ENCODE measurements around the gene SCGB1C2.
"Not testable (repeated sequence)": the region's sequence is repeated elsewhere in the genome, so short reads cannot be mapped to it uniquely, and the experiment has no call there.

Gene SCGB1C2

GRCh38 chr17:137166-137807 is at the start of gene SCGB1C2:
Gene SCGB1C2 (plus strand): TSS chr17:137569. CDS start chr17:137591, 22 bp downstream.
- not testable (repeated sequence) for DNase-seq

- not testable (repeated sequence) for DNase-seq
Measured at GRCh38 chr17:113111-113510, 24.3 kb upstream of the SCGB1C2 start.

GRCh38 chr17:118339-118917 is 18.9 kb upstream of the SCGB1C2 start:
- DNase-seq = not testable (repeated sequence)

DNA sequence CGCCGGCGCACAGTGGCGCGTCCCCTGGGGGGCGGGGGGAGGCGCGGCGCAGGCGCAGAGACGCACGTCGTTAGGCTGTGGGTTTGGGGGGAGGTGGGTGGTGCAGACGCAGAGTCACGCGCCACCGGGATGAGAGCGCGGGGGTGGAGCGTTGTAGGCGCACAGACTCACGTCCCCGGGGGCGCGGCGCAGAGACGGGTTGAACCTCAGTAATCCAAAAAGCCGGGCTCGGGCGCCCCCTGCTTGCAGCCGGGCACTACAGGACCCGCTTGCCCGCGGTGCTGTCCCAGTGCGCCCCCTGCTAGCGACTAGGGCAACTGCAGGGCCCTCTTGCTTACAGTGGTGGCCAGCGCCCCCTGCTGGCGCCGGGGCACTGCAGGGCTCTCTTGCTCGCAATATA is 3.4 kb upstream of the SCGB1C2 start:
- DNase-seq = not testable (repeated sequence)

GRCh38 chr17:134332-134785 is 3.0 kb upstream of the SCGB1C2 start:
- peak; percentile 48 for DNase-seq

DNA sequence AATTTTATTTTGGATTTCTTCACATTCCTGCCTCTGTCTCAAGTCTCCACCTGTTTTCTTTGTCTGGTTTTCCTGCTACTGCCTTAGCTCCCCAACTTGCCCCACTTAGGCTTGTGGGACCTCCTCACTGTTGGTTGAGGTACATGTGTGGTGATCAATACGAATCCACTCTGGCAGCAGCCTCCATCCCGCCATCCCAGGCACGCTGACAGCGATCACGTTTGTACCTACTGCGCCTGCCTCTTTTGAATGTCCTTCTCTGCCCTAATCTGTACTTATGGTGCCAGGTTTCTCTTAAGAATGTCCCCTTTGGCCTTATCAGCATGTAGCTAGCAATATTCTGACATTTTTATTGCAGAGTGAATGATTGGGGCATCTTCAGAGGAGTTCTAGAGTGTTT is 2.3 kb upstream of the SCGB1C2 start:
- not testable (repeated sequence) for DNase-seq

GRCh38 chr17:135895-136294 is 1.5 kb upstream of the SCGB1C2 start:
- not testable (repeated sequence) for DNase-seq

DNA sequence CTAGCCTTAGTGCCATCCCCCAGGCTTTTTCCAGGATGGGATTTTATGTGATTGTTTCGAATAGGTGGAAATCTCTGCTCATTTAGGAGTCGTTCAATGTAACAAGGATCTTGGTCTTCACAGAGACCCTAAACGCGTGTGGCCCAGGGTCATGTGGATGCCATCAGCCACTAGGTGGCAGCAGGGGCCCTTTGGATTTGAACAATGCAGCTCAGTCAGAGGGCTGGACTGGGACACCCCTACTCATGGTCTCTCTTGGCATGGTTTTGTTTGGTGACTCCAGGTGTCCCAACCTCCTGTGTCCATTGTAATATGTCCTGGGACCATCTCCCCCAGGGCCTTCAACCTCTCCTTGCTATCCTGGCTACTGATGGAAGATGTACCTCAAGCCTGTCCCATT is 838 bp upstream of the SCGB1C2 start:
- DNase-seq = peak; percentile 73

GRCh38 chr17:139401-140205 is 2.2 kb downstream of the SCGB1C2 start:
- DNase-seq = not testable (repeated sequence)

DNA sequence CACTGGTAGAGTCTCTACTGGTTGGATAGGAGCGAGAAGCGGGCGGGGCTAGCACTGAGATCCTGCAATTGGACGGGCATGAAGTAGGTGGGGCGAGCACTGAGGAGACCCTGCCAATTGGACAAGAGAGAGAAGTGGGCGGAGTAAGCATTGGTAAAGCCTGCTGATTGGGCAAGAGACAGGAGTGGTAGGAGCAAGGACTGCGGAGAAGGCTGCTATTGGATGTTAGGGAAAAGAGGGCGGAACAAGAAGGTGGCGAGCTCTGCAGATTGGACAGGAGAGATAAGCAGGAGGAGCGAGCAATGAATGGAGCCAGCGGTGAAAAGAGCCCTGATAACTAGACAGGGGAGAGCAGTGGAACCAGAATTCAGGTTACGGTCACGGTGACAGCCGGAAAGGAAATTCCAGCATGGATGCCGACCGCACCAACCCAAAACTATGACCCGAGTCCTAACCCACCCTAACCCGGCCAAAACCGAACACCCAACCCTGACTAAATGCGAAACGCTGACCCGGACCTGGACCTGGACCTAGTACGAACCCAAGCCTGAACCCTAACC is 4.8 kb downstream of the SCGB1C2 start:
- DNase-seq = no peak

GRCh38 chr17:142876-143784 is 5.8 kb downstream of the SCGB1C2 start:
- DNase-seq = no peak

DNA sequence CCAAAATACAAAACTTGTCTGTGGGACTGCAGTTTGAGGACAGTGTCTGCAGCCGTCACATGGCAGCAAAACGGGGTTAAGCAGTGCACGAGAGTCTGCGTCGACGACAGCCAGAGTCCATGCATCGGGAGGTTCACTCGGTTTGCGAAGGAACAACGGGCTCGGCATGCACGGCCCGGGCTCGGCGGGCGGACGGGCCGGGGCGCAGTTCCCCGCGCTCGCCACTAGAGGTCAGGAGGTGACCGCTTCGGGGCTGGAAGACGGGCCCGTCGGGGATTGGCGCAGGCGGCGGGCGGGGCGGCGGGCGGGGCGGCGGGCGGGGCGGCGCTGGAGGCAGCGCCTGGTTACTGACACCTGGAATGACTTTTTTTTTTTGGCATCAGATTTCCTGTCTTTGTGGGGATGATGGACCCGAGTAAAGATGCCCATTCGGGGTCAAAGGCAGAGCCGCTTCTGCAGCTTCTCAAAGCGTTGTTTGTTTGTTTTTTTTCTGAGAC is 6.5 kb downstream of the SCGB1C2 start:
- DNase-seq = peak; percentile 93

DNA sequence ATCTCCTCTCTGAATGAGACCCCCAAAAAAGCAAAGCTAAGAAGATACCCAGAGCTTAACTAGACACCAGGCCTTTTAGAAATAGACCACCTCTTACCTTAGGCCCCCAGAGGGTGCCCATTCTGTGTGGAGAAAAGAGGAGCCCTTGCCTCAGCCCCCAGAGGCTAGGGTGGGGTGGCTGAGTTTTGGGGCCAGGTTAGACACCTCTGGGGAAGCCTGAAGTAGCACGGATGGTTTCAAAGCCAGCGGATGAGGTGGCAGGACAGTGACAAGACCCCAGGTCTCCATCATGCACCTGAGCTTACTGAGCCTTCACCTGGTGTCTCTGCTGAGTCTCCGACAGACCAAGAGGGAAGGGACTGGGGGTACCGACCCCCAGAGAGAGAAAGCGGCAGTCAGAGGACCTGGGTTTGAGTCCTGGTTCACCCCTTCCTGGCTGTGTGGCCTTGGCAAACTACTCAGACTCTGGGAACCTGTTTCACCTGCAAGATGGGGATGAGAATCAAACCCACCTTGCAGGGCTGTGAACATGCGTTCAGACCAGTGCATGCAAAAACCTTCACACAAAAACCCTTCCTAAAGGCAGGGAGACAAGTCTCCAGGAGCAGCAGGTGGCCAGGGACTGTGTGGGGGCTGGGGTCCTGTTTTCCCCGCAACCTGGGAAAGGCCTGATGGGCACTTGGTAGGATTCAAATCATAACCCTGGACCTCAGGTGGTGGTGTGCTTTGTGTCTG is 7.7 kb downstream of the SCGB1C2 start:
- DNase-seq = no peak

DNA sequence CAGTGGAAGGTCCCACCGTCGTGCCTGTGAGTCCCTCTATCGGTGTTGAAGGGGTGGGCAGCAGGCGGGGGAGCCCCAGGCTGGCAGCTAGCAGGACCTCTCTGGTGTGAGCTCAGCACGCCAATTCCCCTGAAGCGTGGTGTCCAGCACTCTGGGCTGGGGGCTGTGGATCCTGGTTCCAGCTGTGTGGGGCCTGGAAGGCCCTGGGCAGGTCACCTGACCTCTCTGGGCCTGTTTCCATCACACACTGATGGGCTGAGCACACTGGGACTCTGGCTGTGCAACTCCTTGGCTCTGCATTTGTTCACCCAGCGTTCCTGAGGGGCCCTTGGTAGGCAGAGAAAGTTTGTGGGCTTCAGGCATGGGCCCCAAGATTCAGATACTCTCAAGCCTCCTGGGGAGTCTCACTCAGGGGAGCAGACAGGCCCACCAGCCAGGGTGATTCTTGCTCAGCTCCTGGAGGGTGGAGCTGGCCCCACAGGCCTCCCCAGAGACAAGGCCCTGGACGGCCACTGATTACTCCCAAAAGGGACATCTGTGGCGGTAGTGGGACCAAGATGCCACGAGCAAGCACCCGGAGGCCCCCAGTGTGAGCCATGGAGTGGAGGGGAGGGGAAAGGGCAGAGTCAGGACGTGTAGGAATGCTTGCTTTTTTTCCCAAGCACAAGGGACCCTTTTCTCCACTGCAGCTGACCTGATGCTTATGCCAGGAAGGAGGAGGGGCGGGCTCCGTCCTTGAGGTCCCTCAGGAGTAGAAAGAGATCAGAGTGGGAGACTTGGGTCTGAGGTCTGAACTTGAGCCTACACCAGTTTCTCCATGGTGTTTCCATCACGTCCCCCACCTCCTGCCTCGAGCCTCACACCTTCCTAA is 8.5 kb downstream of the SCGB1C2 start:
- DNase-seq = no peak

- no peak for DNase-seq
Measured at GRCh38 chr17:146546-146945, 9.2 kb downstream of the SCGB1C2 start.

DNA sequence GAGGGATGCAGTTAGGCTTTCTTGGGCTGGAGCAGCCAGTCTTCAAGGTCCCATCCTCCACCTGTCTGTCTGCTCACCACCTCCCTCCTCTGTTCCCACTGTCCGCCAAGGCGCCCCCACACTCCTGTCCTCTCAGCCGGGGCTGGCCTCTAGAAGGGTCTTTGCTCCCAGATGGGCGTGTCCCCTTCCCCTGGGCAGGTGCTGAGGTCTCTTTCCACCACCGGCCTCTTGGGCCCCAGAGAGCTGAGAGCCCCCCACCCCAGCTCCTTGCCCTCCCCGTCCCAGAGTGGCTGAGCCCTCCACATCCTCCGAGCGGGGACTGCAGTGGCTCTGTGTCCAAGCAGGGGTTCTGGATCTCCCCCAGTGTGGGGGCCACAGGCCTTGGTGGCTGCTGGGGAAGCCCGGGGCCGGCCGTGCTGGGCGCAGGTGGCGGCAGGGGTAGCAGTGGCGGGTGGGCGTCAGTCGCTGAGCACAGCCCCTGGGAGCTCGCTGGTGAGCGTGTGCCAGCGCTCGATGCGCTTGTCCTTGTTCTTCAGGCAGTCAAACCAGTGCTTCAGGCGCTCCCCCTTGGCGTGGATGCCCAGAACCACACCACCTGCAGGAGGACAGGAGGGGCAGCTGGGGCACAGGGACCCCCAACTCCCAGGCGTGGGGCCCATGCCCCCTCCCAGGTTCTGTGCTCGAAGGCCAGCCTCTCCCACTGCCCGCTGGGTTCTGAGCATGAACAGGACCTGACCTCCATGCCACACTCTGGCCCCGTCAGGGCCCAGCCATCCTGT is 9.8 kb downstream of the SCGB1C2 start:
- DNase-seq = no peak

DNA sequence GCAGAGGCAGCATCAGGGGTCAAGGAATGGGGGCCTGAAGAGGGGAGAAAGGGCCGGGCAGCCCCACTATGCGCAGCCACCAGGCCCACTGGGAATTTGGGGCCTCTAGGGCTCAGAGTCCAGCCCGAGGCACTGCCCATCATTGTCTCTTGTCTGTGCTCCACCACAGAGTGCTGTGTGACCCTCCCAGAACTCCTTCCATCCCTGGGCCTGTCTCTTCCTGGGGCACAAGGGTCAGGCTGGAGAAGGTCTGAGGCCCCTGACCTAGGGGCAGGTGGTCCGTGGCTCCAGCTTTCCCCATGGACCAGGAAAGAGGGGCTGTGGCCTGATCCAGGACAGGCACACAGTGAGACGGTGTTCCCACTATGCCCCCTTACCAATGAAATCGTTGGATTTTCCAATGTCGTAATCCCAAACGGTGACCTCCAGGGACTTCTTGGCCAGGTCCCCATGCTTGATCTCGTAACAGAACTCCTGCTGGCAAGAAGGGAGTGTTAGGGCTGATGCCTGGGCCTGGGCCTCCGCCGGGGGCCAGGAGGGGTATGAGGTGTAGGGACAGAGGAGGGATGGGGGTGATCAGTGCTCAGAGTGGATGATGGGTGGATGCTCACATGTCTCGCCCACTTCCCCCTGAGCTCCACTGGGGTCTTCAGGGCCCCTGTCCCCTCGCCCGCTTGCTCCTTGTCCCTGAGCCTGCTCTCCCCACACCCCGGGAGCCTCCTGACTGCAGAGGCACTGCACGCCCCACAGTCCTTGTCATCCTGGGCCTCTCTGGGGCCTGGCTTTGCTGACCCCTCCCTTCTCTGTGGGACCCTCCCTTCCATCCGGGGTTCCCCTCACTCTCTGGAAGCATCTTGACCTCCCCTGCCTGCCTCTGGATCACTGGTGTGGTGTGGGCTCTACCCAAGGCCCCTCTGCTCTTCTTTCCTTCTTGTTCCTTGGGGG is 10.7 kb downstream of the SCGB1C2 start:
- DNase-seq = no peak

- no peak for DNase-seq
Measured at GRCh38 chr17:148757-149156, 11.4 kb downstream of the SCGB1C2 start.

Data from activated T-cell treated with anti-CD3 and anti-CD28 coated beads, Interleukin-2, amount 50 U/mL, for 1 hour (primary cell).